ENCODE results near the gene THEM5. TPM values are rescaled to one million over a fixed set of nuclear protein-coding genes. Genes with fewer than 3 reads are reported as not detected.

Gene THEM5
- total and polyA plus RNA-seq, 8 donors, result not detected

DNA sequence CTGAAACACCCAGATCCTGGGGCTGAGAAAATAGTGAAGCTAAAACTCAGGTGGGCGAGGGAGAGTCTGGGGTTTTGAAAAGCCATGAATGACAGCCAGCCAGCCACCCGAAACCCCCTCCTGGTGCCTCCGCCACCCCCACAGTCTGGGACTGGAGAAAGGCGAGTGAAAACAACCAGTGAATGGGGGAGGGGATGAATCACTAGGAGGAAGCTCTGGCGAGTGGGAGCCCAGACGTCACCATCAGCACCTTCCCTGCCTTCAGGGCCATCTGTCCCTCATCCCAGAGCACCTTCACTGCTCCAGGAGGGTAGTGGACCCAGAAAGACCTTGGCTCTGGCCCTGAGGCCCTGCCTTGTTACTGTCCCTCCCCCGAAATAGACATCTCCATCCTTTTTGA, 31.1 kb downstream of the THEM5 start:
- TF ChIP-seq, protein P1, sequence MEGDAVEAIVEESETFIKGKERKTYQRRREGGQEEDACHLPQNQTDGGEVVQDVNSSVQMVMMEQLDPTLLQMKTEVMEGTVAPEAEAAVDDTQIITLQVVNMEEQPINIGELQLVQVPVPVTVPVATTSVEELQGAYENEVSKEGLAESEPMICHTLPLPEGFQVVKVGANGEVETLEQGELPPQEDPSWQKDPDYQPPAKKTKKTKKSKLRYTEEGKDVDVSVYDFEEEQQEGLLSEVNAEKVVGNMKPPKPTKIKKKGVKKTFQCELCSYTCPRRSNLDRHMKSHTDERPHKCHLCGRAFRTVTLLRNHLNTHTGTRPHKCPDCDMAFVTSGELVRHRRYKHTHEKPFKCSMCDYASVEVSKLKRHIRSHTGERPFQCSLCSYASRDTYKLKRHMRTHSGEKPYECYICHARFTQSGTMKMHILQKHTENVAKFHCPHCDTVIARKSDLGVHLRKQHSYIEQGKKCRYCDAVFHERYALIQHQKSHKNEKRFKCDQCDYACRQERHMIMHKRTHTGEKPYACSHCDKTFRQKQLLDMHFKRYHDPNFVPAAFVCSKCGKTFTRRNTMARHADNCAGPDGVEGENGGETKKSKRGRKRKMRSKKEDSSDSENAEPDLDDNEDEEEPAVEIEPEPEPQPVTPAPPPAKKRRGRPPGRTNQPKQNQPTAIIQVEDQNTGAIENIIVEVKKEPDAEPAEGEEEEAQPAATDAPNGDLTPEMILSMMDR (IDR thresholded peaks at IDR 0.05), result no peak
- TF ChIP-seq POLR2A (IDR thresholded peaks at IDR 0.05) (no peak), POLR2AphosphoS5 (IDR thresholded peaks at IDR 0.05) (no peak)
- intact Hi-C loops (cut with DNase I; ENCODE audit: low total_unique reads), result no loop called here
- DNase-seq, result no peak
- Histone ChIP-seq H3K27me3 (peaks cover 0 to 11% (median 0%) of the 10 kb centered on the region in 3 donors), H3K9me3 (no peaks in the 10 kb centered on the region), H3K4me3 (no peak overlapping the region), H3K4me1 (peaks cover 0 to 17% (median 12%) of the 10 kb centered on the region in 4 donors), H3K27ac (no peak overlapping the region), H3K36me3 (peaks cover 0 to 8% (median 2%) of the 10 kb centered on the region in 4 donors)
- WGBS, 5 donors, result 66 to 74% (median 71%) methylated on average over 6 to 7 of the region's 7 CpGs

DNA sequence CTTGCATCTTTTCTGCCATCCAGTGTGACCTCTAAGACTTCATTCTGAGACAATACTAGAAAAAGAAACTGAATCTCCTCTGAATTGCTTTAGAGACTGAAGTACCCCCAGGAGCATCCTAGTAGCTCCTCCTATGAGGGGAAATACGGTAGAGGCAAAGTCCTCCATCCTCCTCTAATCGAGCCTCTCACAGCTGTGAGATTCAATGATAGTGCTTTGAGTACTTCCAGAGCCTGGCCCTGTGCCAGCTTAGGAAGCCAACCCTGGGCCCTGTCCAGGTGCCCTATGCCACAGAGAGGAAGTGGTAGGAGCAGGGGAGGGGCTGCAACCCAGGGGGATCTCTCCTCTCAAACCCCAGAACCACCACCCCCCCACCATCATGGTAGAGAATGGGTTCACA, 32.6 kb downstream of the THEM5 start:
- peaks cover 0 to 16% (median 13%) of the 10 kb centered on the region in 4 donors for H3K36me3 ChIP-seq
- no peaks in the 10 kb centered on the region for H3K9me3 ChIP-seq
- peaks cover 0 to 14% (median 12%) of the 10 kb centered on the region in 4 donors for H3K4me1 ChIP-seq
- peaks cover 0 to 2% (median 0%) of the 10 kb centered on the region in 3 donors for H3K27me3 ChIP-seq
- intact Hi-C loops (cut with DNase I; ENCODE audit: low total_unique reads), result no loop called here
- DNase-seq, result peak in 1 of 2 donors; percentile 71
- no peak overlapping the region for H3K4me3 ChIP-seq
- no peak for TF ChIP-seq POLR2AphosphoS5 (IDR thresholded peaks at IDR 0.05)
- TF ChIP-seq EP300 (IDR thresholded peaks at IDR 0.05), result no peak
- TF ChIP-seq, protein P1 (IDR thresholded peaks at IDR 0.05), result no peak
- no peak for TF ChIP-seq POLR2A (IDR thresholded peaks at IDR 0.05)
- H3K27ac ChIP-seq, result no peak overlapping the region
- 3 to 13% (median 7%) methylated on average over 2 of the region's 2 CpGs for WGBS, 5 donors

DNA sequence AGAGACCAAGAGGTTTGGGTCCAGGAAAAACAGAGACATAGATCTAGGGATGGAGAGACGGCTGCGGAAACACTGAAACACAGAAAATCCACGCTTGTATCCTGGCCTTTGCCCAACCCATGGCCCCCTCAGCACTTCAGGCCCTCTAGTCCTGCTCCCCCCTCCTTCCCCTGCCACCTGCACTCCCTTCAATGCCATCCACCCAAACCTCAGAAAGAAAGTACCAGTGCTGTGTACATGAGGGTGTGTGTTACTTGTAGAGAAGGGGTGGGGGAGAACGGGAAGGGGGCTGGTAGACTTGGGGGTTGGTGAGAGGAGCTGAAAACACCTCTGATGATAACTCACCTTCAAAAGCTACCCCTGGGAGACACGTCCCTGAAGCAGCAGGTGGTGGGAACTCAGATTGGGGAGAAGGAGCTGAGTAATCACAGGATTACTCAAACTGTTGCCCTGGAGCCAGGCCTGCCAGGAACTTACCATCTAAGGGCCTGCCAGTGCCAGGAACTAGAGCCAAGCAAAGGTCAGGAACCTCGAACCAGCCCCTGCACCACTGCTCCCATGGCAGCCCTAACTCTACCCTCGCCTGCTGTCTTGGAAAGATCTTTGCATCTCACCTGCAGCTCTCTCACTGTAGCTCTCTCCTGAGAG, 33.4 kb downstream of the THEM5 start:
- Histone ChIP-seq H3K27me3 (no peaks in the 10 kb centered on the region), H3K27ac (no peak overlapping the region), H3K4me3 (no peak overlapping the region), H3K36me3 (peaks cover 0 to 20% (median 19%) of the 10 kb centered on the region in 4 donors), H3K9me3 (no peaks in the 10 kb centered on the region), H3K4me1 (peaks cover 0 to 13% (median 10%) of the 10 kb centered on the region in 4 donors)
- intact Hi-C loops (cut with DNase I; ENCODE audit: low total_unique reads), result no loop called here
- 57 to 68% (median 62%) methylated on average over 7 of the region's 7 CpGs for WGBS, 5 donors
- peak in 1 of 2 donors; percentile 40 for DNase-seq
- no peak for TF ChIP-seq POLR2AphosphoS5 (IDR thresholded peaks at IDR 0.05)

DNA sequence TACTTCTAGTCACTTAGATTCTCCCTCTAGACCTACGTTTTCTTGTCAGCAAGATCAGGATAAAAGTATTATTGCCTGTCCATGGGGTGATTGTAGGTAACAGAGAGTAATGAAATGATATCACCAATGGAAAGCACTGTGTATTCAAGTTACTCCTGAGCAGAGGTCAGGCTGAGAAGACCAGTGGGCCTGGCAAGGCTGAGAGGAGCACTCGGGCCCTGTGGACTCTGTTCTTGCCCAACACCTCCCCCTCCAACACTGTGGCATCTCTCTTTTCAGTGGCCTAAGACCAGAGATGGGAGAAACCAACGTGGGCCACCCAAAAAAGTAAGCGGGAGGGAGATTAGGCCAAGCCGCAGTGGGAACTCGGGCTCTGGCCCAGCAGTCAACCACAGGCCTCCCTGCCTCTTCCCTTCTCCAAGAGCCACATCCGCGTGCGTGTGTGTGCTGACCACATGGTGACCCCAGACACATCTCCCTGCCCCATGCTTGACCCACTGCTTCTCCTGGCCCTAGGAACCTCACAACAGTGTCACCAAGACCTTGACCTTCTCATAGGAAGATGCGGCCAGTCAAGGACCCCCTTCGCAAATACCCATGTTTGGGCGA, 34.2 kb downstream of the THEM5 start:
- Histone ChIP-seq H3K27ac (no peak overlapping the region), H3K9me3 (no peaks in the 10 kb centered on the region), H3K4me1 (peaks cover 0 to 18% (median 11%) of the 10 kb centered on the region in 4 donors), H3K4me3 (no peak overlapping the region), H3K36me3 (peaks cover 0 to 27% (median 26%) of the 10 kb centered on the region in 4 donors), H3K27me3 (no peaks in the 10 kb centered on the region)
- TF ChIP-seq EP300 (IDR thresholded peaks at IDR 0.05) (no peak), POLR2A (IDR thresholded peaks at IDR 0.05) (no peak), POLR2AphosphoS5 (IDR thresholded peaks at IDR 0.05) (no peak)
- TF ChIP-seq, protein P1 (IDR thresholded peaks at IDR 0.05), result no peak
- intact Hi-C loops (cut with DNase I; ENCODE audit: low total_unique reads), result no loop called here
- no peak for DNase-seq
- WGBS, 5 donors, result 80 to 86% (median 83%) methylated on average over 12 of the region's 12 CpGs

DNA sequence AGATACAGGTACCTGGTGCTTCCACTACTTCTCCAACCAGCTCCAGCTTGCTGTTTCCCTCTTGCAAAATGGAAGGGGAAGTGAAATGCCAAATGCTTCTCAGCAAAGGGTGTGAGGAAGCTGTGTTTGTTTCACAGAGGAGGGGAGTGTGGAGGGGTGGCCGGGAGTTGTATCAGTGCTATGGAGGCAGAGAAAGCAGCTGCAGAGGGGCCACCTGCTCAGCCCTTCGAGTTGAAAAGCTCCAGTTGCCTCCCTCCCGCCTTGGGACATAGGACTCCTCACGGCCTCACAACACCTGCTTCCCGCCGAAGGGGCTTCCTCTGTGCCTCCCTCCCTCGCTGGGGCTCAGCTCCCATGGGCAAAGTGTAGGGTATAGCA, 36.2 kb downstream of the THEM5 start:
- TF ChIP-seq EP300 (IDR thresholded peaks at IDR 0.05) (no peak), POLR2A (IDR thresholded peaks at IDR 0.05) (no peak), POLR2AphosphoS5 (IDR thresholded peaks at IDR 0.05) (no peak)
- TF ChIP-seq, protein P1 (IDR thresholded peaks at IDR 0.05), result no peak

More for the DNA sequence above, 36.2 kb downstream of the THEM5 start:
- H3K27ac ChIP-seq, result no peak overlapping the region
- H3K4me3 ChIP-seq, result no peak overlapping the region
- no peaks in the 10 kb centered on the region for H3K9me3 ChIP-seq
- intact Hi-C loops (cut with DNase I; ENCODE audit: low total_unique reads), result no loop called here
- peak in 1 of 2 donors; percentile 14 for DNase-seq
- 61 to 71% (median 68%) methylated on average over 6 to 7 of the region's 7 CpGs for WGBS, 5 donors
- H3K36me3 ChIP-seq, result peaks cover 0 to 41% (median 33%) of the 10 kb centered on the region in 4 donors
- peaks cover 0 to 18% (median 11%) of the 10 kb centered on the region in 4 donors for H3K4me1 ChIP-seq
- H3K27me3 ChIP-seq, result no peaks in the 10 kb centered on the region

Data from stomach (tissue), 9 donors.